HCT116 (cell line): ENCODE data around the gene ADIPOR2. TPM values are rescaled to one million over a fixed set of nuclear protein-coding genes. Genes with fewer than 3 reads are reported as not detected.

ENCODE experiments used
- ATAC-seq: fragments of 200-7000 bp; cut with Tn5 transposase; 2 replicates; pipeline ENCODE4 v1.9.1; 2020; ENCODE audit warnings: mild to moderate bottlenecking, moderate library complexity
- BruUV-seq: library from RNA; stranded (reverse); fragments of 400-500 nt; replicated peaks from 2 replicates; lab custom pipeline; 2021; lab: Mats Ljungman, UMichigan
- CTCF ChIA-PET: fragments of 300-600 bp; sonication (Branson Sonifier 250); formaldehyde crosslinking; loops from one replicate; lab custom pipeline; 2021; ENCODE audit warnings: antibody characterized with exemption; lab: Charles Lee
- POLR2A ChIA-PET: fragments of 300-600, 350-600 bp; sonication (Branson Sonifier 250); formaldehyde crosslinking; loops from one replicate; lab custom pipeline; 2021; ENCODE audit warnings: antibody characterized with exemption; lab: Charles Lee
- RAD21 ChIA-PET, 2 experiments: fragments of 300-600 bp; sonication (Branson Sonifier 250); formaldehyde crosslinking; loops; one replicate each; lab custom pipeline; 2023; ENCODE audit warnings: low total read pairs in 2 of 2; ENCODE audit not compliant: uncharacterized antibody in 2 of 2, unreplicated experiment in 2 of 2, low non-redundant PET in 1 of 2; lab: Charles Lee
- DNase-seq: peaks from one replicate; pipeline ENCODE4 v3.0.0-alpha.2; 2010; ENCODE audit warnings: low read depth, low spot score
- H2AFZ ChIP-seq: fragments of 200-600 bp; shearing (Covaris generic), sonication (generic); 2 replicates; pipeline ENCODE4 v1.6.1; 2017; ENCODE audit warnings: low read depth, mixed run types, mixed read lengths, antibody characterized with exemption, low read length; ENCODE audit not compliant: poor library complexity, severe bottlenecking
- H3K27ac ChIP-seq: 2 replicates; pipeline ENCODE4 v1.5.1; 2012; ENCODE audit warnings: low read depth, low read length
- H3K27me3 ChIP-seq: fragments of 200-600 bp; sonication (generic); 2 replicates; pipeline ENCODE4 v1.6.1; 2016; ENCODE audit warnings: mixed run types, low read length, mixed read lengths; ENCODE audit not compliant: insufficient read depth
- H3K36me3 ChIP-seq, 2 experiments: fragments of 200-500 bp in 1 of 2; fragments of 200-600 bp in 1 of 2; sonication (Bioruptor generic) in 1 of 2; sonication (generic) in 1 of 2; 2 replicates each; pipeline versions ENCODE4 v1.5.1 to v1.6.1; 2014 to 2016; ENCODE audit warnings: low read length in 2 of 2, inconsistent platforms in 1 of 2, mixed read lengths in 1 of 2, mixed run types in 1 of 2; ENCODE audit not compliant: insufficient read depth in 2 of 2, control insufficient read depth in 1 of 2
- H3K4me1 ChIP-seq, 2 experiments: fragments of 200-600 bp in 1 of 2; sonication (generic) in 1 of 2; 2 replicates each; pipeline versions ENCODE4 v1.5.1 to v1.6.1; 2012 to 2017; ENCODE audit warnings: low read length in 2 of 2, inconsistent platforms in 1 of 2, mild to moderate bottlenecking in 1 of 2, mixed read lengths in 1 of 2, mixed run types in 1 of 2, moderate library complexity in 1 of 2; ENCODE audit not compliant: insufficient read depth in 2 of 2, control insufficient read depth in 1 of 2
- H3K4me2 ChIP-seq: fragments of 200-600 bp; sonication (generic); 2 replicates; pipeline ENCODE4 v1.6.1; 2017; ENCODE audit warnings: mixed run types, low read length, mixed read lengths
- H3K4me3 ChIP-seq, 2 experiments: fragments of 200-600 bp in 1 of 2; sonication (generic) in 1 of 2; replicated peaks in 1 of 2; 2 replicates each; pipeline ENCODE4 v1.5.1; 2011 to 2016; ENCODE audit warnings: low read length in 2 of 2, control low read depth in 1 of 2, low read depth in 1 of 2, mild to moderate bottlenecking in 1 of 2, mixed read lengths in 1 of 2, mixed run types in 1 of 2
- H3K79me2 ChIP-seq: fragments of 200-600 bp; sonication (generic); 2 replicates; pipeline ENCODE4 v1.6.1; 2017; ENCODE audit warnings: mild to moderate bottlenecking, mixed run types, low read length, moderate library complexity, mixed read lengths; ENCODE audit not compliant: insufficient read depth
- H3K9ac ChIP-seq: fragments of 200-600 bp; sonication (generic); 2 replicates; pipeline ENCODE4 v1.6.1; 2016; ENCODE audit warnings: low read length, mixed read lengths
- H3K9me2 ChIP-seq: fragments of 200-600 bp; sonication (generic), shearing (Covaris generic); 2 replicates; pipeline ENCODE4 v1.6.1; 2017; ENCODE audit warnings: mixed run types, mild to moderate bottlenecking, moderate library complexity; ENCODE audit not compliant: insufficient read depth
- H3K9me3 ChIP-seq, 2 experiments: fragments of 200-500 bp in 1 of 2; fragments of 200-600 bp in 1 of 2; sonication (Bioruptor generic) in 1 of 2; sonication (generic) in 1 of 2; 2 replicates each; pipeline ENCODE4 v1.6.1; 2014 to 2017; ENCODE audit warnings: low read length in 2 of 2, mixed read lengths in 2 of 2, inconsistent platforms in 1 of 2, low read depth in 1 of 2, mild to moderate bottlenecking in 1 of 2, mixed run types in 1 of 2, moderate library complexity in 1 of 2; ENCODE audit not compliant: control insufficient read depth in 1 of 2, insufficient read depth in 1 of 2
- H4K20me1 ChIP-seq: fragments of 200-600 bp; sonication (generic), shearing (Covaris generic); 2 replicates; pipeline ENCODE4 v1.6.1; 2017; ENCODE audit warnings: mixed run types, mild to moderate bottlenecking, moderate library complexity; ENCODE audit not compliant: insufficient read depth
- ATF3 ChIP-seq: IDR thresholded peaks from 2 replicates; pipeline ENCODE4 v1.6.1; 2012
- CBX3 ChIP-seq: IDR thresholded peaks from 2 replicates; pipeline ENCODE4 v1.6.1; 2012; ENCODE audit warnings: low read depth
- CTCF ChIP-seq, 3 experiments: fragments of 200-600 bp in 1 of 3; sonication (generic) in 1 of 3; IDR thresholded peaks in 2 of 3; conservative IDR thresholded peaks in 1 of 3; 2 replicates each; pipeline ENCODE4 v1.5.1; 2012 to 2017; ENCODE audit warnings: low read depth in 2 of 3, low read length in 2 of 3, antibody characterized with exemption in 1 of 3, borderline replicate concordance in 1 of 3, control low read depth in 1 of 3, mild to moderate bottlenecking in 1 of 3, mixed read lengths in 1 of 3, mixed run types in 1 of 3, moderate library complexity in 1 of 3; ENCODE audit not compliant: insufficient read depth in 1 of 3
- FOSL1 ChIP-seq: IDR thresholded peaks from 2 replicates; pipeline ENCODE4 v1.6.1; 2012; ENCODE audit warnings: low read depth
- RAD21 ChIP-seq: IDR thresholded peaks from 2 replicates; pipeline ENCODE4 v1.6.1; 2012; ENCODE audit warnings: low read depth, mild to moderate bottlenecking
- intact Hi-C: fragments of 100-400 bp; cut with micrococcal nuclease; formaldehyde crosslinking; loops from 2 replicates; pipeline ENCODE4 v1.10.0; 2022
- total RNA-seq: library from RNA; stranded (reverse); gene quantifications from one replicate; pipeline ENCODE4 v1.2.1, GENCODE V29; 2021; ENCODE audit not compliant: unreplicated experiment

The ADIPOR2 gene
- total RNA-seq, 1 experiment from 2014 or later, result 69.9 TPM

DNA sequence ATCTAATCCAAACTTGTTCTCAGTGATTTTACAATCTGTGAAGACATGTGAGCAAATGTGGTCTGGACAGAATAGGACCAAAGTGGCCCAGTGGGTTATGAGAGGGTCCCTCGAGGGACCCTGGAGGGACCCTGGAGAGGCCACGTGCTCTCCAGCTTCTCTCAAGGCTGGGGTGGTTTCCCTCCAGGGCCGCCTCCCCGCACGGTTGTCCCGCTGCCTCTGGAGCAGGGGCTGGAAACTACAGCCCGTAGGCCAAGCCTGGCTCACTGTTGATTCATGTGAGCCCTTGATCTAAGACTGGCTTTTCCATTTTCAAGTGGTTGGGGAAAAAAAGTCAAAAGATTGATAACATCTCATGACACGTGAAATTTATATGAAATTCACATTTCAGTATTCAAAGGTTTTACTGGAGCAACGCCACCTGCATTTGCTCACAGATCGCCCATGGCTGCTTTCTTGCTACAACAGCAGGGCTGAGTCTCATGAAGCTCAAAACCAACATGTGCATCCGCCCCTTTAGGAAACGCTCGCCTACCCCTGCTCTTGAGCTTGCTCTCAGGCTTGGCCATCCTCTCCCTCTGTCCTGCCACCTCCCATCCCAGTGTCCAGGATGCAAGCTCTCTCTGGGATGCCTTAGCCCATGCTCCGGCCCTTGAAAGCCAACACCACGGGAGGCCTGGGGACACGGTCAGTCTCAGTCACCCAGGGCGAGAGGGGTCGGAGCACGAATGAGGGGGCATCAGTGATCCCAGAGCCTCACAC is 117.3 kb downstream of the ADIPOR2 start:
- Histone ChIP-seq H3K4me3 (no peak overlapping the region), H3K27me3 (no peaks in the 10 kb centered on the region), H3K4me1 (peaks cover 4 to 9% of the 10 kb centered on the region in 2 experiments; a peak in 2 of 4 replicates), H3K4me2 (no peak overlapping the region), H3K9me3 (no peaks in the 10 kb centered on the region), H3K36me3 (no peaks in the 10 kb centered on the region), H3K27ac (no peak overlapping the region), H3K9me2 (no peaks in the 10 kb centered on the region), H4K20me1 (no peaks in the 10 kb centered on the region), H3K9ac (no peak overlapping the region), H2AFZ (no peak overlapping the region), H3K79me2 (no peaks in the 10 kb centered on the region)
- ChIA-PET CTCF (no interaction called here), POLR2A (no interaction called here), RAD21 (no interaction called here)
- TF ChIP-seq CBX3 (no peak), CTCF (IDR thresholded peaks at IDR 0.05 in 2 of 3, conservative IDR thresholded peaks at IDR 0.05 in 1 of 3; ENCODE audit: borderline replicate concordance in 1 of 3, insufficient read depth in 1 of 3, low read depth in 2 of 3, low read length in 2 of 3) (no peak), FOSL1 (no peak), ATF3 (no peak), RAD21 (no peak)
- intact Hi-C loops, result no loop called here
- ATAC-seq (no peak), DNase-seq (no peak)
- BruUV-seq, result no TSS peak
